Nephron (organoid): ENCODE results near the gene RPP25L.
A peak's percentile ranks its signal among the peaks of the same experiment; 100 is the strongest.

Experiments used
- H3K27ac Mint-ChIP-seq, 3 experiments: 2 replicates each; pipeline ENCODE4 v1.8.0; 2020; ENCODE audit warnings: mixed read lengths in 3 of 3, mild to moderate bottlenecking in 2 of 3, moderate library complexity in 1 of 3
- H3K27me3 Mint-ChIP-seq: 2 replicates; pipeline ENCODE4 v1.8.0; 2021; ENCODE audit warnings: low read depth, mild to moderate bottlenecking, moderate library complexity, mixed read lengths
- H3K36me3 Mint-ChIP-seq: 2 replicates; pipeline ENCODE4 v1.8.0; 2020; ENCODE audit warnings: low read depth, mixed read lengths
- H3K4me1 Mint-ChIP-seq: 2 replicates; pipeline ENCODE4 v1.8.0; 2020; ENCODE audit warnings: mixed read lengths
- H3K4me3 Mint-ChIP-seq, 3 experiments: 2 replicates each; pipeline ENCODE4 v1.8.0; 2020; ENCODE audit warnings: mild to moderate bottlenecking in 3 of 3, mixed read lengths in 3 of 3, moderate library complexity in 2 of 3
- H3K9me3 Mint-ChIP-seq: 2 replicates; pipeline ENCODE4 v1.8.0; 2020; ENCODE audit warnings: mixed read lengths
- CTCF ChIP-seq, 3 experiments: fragments of 200-600 bp; sonication (generic); IDR thresholded peaks; one replicate each; pipeline ENCODE4 v1.5.0; 2021; ENCODE audit warnings: antibody characterized with exemption in 3 of 3; ENCODE audit not compliant: unreplicated experiment in 3 of 3

The RPP25L gene

GRCh38 chr9:34573599-34574325 lies 38.1 kb downstream of the RPP25L start:
- no peaks in the 10 kb centered on the region for H3K9me3 Mint-ChIP-seq
- TF ChIP-seq CTCF (IDR thresholded peaks at IDR 0.05; ENCODE audit: unreplicated experiment in 3 of 3): no peak
- peak overlapping the region; percentile 7 to 21 (median 10) for H3K4me3 Mint-ChIP-seq
- peaks cover 84% of the 10 kb centered on the region for H3K4me1 Mint-ChIP-seq
- no peaks in the 10 kb centered on the region for H3K36me3 Mint-ChIP-seq
- H3K27ac Mint-ChIP-seq: peak overlapping the region; percentile 91 to 94 (median 92)
- H3K27me3 Mint-ChIP-seq: peaks cover 16% of the 10 kb centered on the region

GRCh38 chr9:34572628-34573027 lies 39.3 kb downstream of the RPP25L start:
- no peaks in the 10 kb centered on the region for H3K9me3 Mint-ChIP-seq
- no peak overlapping the region for H3K4me3 Mint-ChIP-seq
- peak overlapping the region in 2 of 3 experiments; percentile 92 to 96 for H3K27ac Mint-ChIP-seq
- no peak for TF ChIP-seq CTCF (IDR thresholded peaks at IDR 0.05; ENCODE audit: unreplicated experiment in 3 of 3)
- peaks cover 4% of the 10 kb centered on the region for H3K36me3 Mint-ChIP-seq
- H3K27me3 Mint-ChIP-seq: peaks cover 22% of the 10 kb centered on the region
- H3K4me1 Mint-ChIP-seq: peaks cover 91% of the 10 kb centered on the region

GRCh38 chr9:34572092-34572491 lies 39.8 kb downstream of the RPP25L start:
- Mint-ChIP-seq H3K4me1 (peaks cover 91% of the 10 kb centered on the region), H3K36me3 (peaks cover 8% of the 10 kb centered on the region), H3K4me3 (no peak overlapping the region), H3K9me3 (no peaks in the 10 kb centered on the region), H3K27ac (peak overlapping the region; percentile 83 to 96 (median 92)), H3K27me3 (peaks cover 19% of the 10 kb centered on the region)
- TF ChIP-seq CTCF (IDR thresholded peaks at IDR 0.05; ENCODE audit: unreplicated experiment in 3 of 3): no peak

GRCh38 chr9:34571481-34571810 lies 40.5 kb downstream of the RPP25L start:
- Mint-ChIP-seq H3K4me3 (peak overlapping the region; percentile 43 to 55 (median 44)), H3K27ac (peak overlapping the region; percentile 83 to 96 (median 92)), H3K4me1 (peaks cover 91% of the 10 kb centered on the region), H3K27me3 (peaks cover 16% of the 10 kb centered on the region), H3K36me3 (peaks cover 14% of the 10 kb centered on the region), H3K9me3 (no peaks in the 10 kb centered on the region)
- no peak for TF ChIP-seq CTCF (IDR thresholded peaks at IDR 0.05; ENCODE audit: unreplicated experiment in 3 of 3)

GRCh38 chr9:34570809-34571480 lies 41.0 kb downstream of the RPP25L start:
- H3K27me3 Mint-ChIP-seq: peaks cover 11% of the 10 kb centered on the region
- no peaks in the 10 kb centered on the region for H3K9me3 Mint-ChIP-seq
- no peak for TF ChIP-seq CTCF (IDR thresholded peaks at IDR 0.05; ENCODE audit: unreplicated experiment in 3 of 3)
- peak overlapping the region; percentile 83 to 96 (median 92) for H3K27ac Mint-ChIP-seq
- peaks cover 91% of the 10 kb centered on the region for H3K4me1 Mint-ChIP-seq
- peak overlapping the region; percentile 11 to 44 (median 43) for H3K4me3 Mint-ChIP-seq
- H3K36me3 Mint-ChIP-seq: peaks cover 14% of the 10 kb centered on the region
